ENCODE measurements around the gene CREB3.

The CREB3 gene

GRCh38 chr9:35718721-35719511, 13.6 kb upstream of the CREB3 start:
- Histone ChIP-seq H4K20me1 (ENCODE audit: insufficient read depth, low read length, poor library complexity, severe bottlenecking) (no peaks in the 10 kb centered on the region), H3K36me3 (ENCODE audit: insufficient read depth, low read length) (peaks cover 97% of the 10 kb centered on the region; the same call in 1 of the 2 replicates)

GRCh38 chr9:35719546-35719945, 12.9 kb upstream of the CREB3 start:
- TF ChIP-seq CTCF (conservative IDR thresholded peaks at IDR 0.05; ENCODE audit: low read length) (no peak), EZH2phosphoT487 (IDR thresholded peaks at IDR 0.05; ENCODE audit: borderline replicate concordance) (no peak)
- H2AFZ ChIP-seq (ENCODE audit: low read length), result no peak overlapping the region
- no peaks in the 10 kb centered on the region for H3K9me3 ChIP-seq (ENCODE audit: insufficient read depth, low read depth, low read length)
- no peak overlapping the region for H3K4me2 ChIP-seq (ENCODE audit: low read depth, low read length, poor library complexity, severe bottlenecking)
- H3K4me1 ChIP-seq (ENCODE audit: insufficient read depth, low read length, poor library complexity, severe bottlenecking), result no peaks in the 10 kb centered on the region
- H3K79me2 ChIP-seq (ENCODE audit: insufficient read depth, low read length), result no peaks in the 10 kb centered on the region; the same call in 1 of the 2 replicates
- H3K27me3 ChIP-seq (ENCODE audit: insufficient read depth, low read length, poor library complexity, severe bottlenecking), result no peaks in the 10 kb centered on the region
- H3K36me3 ChIP-seq (ENCODE audit: insufficient read depth, low read length), result peaks cover 98% of the 10 kb centered on the region; the same call in 1 of the 2 replicates
- H3K4me3 ChIP-seq (ENCODE audit: low read length, poor library complexity, severe bottlenecking), result no peak overlapping the region
- H3K9ac ChIP-seq (ENCODE audit: low read depth, low read length, poor library complexity, severe bottlenecking), result no peak overlapping the region
- H4K20me1 ChIP-seq (ENCODE audit: insufficient read depth, low read length, poor library complexity, severe bottlenecking), result no peaks in the 10 kb centered on the region
- no peaks in the 10 kb centered on the region for H3K9me2 ChIP-seq (replicated peaks; ENCODE audit: low read depth, low read length)
- no peaks in the 10 kb centered on the region for H3F3A ChIP-seq (ENCODE audit: low read depth)

More at GRCh38 chr9:35718721-35719511, 13.6 kb upstream of the CREB3 start:
- no peaks in the 10 kb centered on the region for H3K4me1 ChIP-seq (ENCODE audit: insufficient read depth, low read length, poor library complexity, severe bottlenecking)
- H3K27me3 ChIP-seq (ENCODE audit: insufficient read depth, low read length, poor library complexity, severe bottlenecking), result no peaks in the 10 kb centered on the region
- no peak overlapping the region for H2AFZ ChIP-seq (ENCODE audit: low read length)
- H3K9me2 ChIP-seq (replicated peaks; ENCODE audit: low read depth, low read length), result no peaks in the 10 kb centered on the region
- no peak for TF ChIP-seq CTCF (conservative IDR thresholded peaks at IDR 0.05; ENCODE audit: low read length)
- TF ChIP-seq EZH2phosphoT487 (IDR thresholded peaks at IDR 0.05; ENCODE audit: borderline replicate concordance), result no peak
- no peak overlapping the region for H3K4me3 ChIP-seq (ENCODE audit: low read length, poor library complexity, severe bottlenecking)
- no peaks in the 10 kb centered on the region for H3K79me2 ChIP-seq (ENCODE audit: insufficient read depth, low read length)
- H3K4me2 ChIP-seq (ENCODE audit: low read depth, low read length, poor library complexity, severe bottlenecking), result no peak overlapping the region
- no peaks in the 10 kb centered on the region for H3K9me3 ChIP-seq (ENCODE audit: insufficient read depth, low read depth, low read length)
- H3K9ac ChIP-seq (ENCODE audit: low read depth, low read length, poor library complexity, severe bottlenecking), result no peak overlapping the region
- no peaks in the 10 kb centered on the region for H3F3A ChIP-seq (ENCODE audit: low read depth)

- peaks cover 21% of the 10 kb centered on the region for H3K4me1 ChIP-seq (ENCODE audit: insufficient read depth, low read length, poor library complexity, severe bottlenecking)
- H3K27me3 ChIP-seq (ENCODE audit: insufficient read depth, low read length, poor library complexity, severe bottlenecking), result no peaks in the 10 kb centered on the region
- no peaks in the 10 kb centered on the region for H3K9me2 ChIP-seq (replicated peaks; ENCODE audit: low read depth, low read length)
- H3K9me3 ChIP-seq (ENCODE audit: insufficient read depth, low read depth, low read length), result no peaks in the 10 kb centered on the region
- peaks cover 28% of the 10 kb centered on the region for H3K79me2 ChIP-seq (ENCODE audit: insufficient read depth, low read length)
- no peak overlapping the region for H2AFZ ChIP-seq (ENCODE audit: low read length)
- H3F3A ChIP-seq (ENCODE audit: low read depth), result peaks cover 4% of the 10 kb centered on the region
- no peak overlapping the region for H3K4me3 ChIP-seq (ENCODE audit: low read length, poor library complexity, severe bottlenecking)
- peaks cover 70% of the 10 kb centered on the region; the same call in 1 of the 2 replicates for H3K36me3 ChIP-seq (ENCODE audit: insufficient read depth, low read length)
- no peak overlapping the region for H3K4me2 ChIP-seq (ENCODE audit: low read depth, low read length, poor library complexity, severe bottlenecking)
- peaks cover 6% of the 10 kb centered on the region for H4K20me1 ChIP-seq (ENCODE audit: insufficient read depth, low read length, poor library complexity, severe bottlenecking)
- TF ChIP-seq CTCF (conservative IDR thresholded peaks at IDR 0.05; ENCODE audit: low read length) (no peak), EZH2phosphoT487 (IDR thresholded peaks at IDR 0.05; ENCODE audit: borderline replicate concordance) (no peak)
- H3K9ac ChIP-seq (ENCODE audit: low read depth, low read length, poor library complexity, severe bottlenecking), result no peak overlapping the region
These were observed 9.0 kb upstream of the CREB3 start for GRCh38 chr9:35723426-35723825.

All from Loucy (cell line).